GM18505 (cell line): Measurements from ENCODE around the gene MRPL49.

Source experiments
- ATAC-seq: cut with Tn5 transposase; IDR thresholded peaks from one replicate; pipeline ENCODE4 v1.9.1; 2021; ENCODE audit not compliant: unreplicated experiment
- POLR2A ChIP-seq: IDR thresholded peaks from 4 replicates; pipeline ENCODE4 v1.6.1; 2011; ENCODE audit warnings: borderline replicate concordance; ENCODE audit not compliant: insufficient read depth, insufficient read length; ENCODE audit errors: extremely low read depth

The MRPL49 gene

DNA sequence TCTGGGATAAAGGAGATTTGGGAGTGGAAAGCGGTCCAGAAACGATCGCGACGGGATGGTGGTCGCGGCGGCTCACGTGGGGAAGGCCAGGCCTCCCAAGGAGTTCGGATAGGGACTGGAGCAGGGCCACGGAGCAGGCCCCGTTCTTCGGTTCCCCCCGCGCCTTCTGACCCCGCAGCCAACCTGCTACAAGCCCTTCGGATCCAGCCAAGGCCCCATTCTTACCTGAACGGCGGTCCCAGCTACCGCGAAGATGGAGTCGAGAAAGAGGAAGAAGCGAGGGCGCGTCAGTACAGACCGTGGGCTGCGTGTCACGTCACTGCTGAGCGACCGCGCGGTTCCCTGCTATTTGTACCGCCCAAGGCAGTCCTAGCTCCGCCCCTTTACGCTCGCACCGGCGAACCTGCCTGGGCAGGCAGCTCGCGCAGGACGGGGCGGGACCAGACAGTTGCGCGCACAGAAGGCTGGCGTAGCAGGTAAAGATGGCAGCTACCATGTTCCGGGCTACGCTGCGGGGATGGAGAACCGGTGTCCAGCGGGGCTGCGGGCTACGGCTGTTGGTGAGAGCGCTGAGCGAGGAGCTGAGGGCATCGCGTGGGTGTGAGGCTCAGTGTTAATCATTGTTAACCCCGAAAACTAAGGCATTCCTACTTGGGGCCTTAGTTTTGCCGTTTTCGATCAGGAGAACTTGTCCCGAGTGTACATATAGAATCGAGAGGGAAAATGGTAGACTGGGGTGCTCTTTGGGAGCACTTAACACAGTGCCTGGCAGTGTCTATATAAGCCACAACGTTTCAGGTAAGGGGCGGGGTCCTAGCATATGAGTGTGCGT is at the start of gene MRPL49, which contains the start of gene FAU:
TSS of gene MRPL49 (plus strand) at position 457 of the 832 bp plus-strand sequence. CDS start at position 483, 26 bp downstream.
TSS of gene FAU (minus strand) at position 270 of the 832 bp plus-strand sequence. CDS start 321 bp downstream, outside the sequence.
- ATAC-seq, result peak; percentile 60

DNA sequence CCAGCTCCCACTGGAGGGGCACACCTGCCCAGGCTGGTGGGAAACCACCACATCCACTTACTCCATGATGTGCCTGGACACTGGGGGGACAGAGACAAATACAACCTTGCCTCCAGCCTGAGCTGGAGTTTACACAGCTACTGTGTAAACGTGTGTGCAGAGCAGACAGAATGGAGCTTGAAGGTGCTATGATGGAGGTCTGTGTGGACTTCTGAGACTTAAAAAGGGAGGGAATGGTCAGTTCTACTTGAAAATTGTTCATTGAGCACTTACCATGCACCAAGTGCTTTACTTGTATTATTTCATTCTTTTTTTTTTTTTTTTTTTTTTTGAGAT is 49.5 kb upstream of the MRPL49 start:
- no peak for ATAC-seq

More for the DNA sequence above, at the start of gene MRPL49, which contains the start of gene FAU:
- peak; percentile 92 for TF ChIP-seq POLR2A

DNA sequence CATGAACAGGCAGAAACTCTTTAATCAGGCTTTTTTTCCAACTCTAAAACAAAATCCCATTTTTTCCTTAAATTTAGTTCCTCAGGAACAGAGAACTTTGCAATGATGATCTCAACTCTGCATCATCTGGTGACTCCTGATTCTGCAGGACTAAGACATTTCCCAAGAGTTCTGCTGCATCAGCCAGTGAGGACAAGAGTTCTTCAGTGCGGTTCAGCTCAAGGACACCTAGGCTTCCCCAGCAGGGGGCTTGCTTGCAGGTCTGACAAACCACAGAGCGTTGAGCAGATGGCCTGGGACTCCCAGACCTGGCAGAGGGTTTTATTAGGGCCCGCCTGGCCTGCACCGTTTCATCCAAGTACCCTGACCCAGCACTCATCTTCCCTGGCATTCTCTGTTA is 44.7 kb upstream of the MRPL49 start:
- ATAC-seq, result no peak
- TF ChIP-seq POLR2A, result no peak

More for the DNA sequence above, 49.5 kb upstream of the MRPL49 start:
- TF ChIP-seq POLR2A, result no peak

DNA sequence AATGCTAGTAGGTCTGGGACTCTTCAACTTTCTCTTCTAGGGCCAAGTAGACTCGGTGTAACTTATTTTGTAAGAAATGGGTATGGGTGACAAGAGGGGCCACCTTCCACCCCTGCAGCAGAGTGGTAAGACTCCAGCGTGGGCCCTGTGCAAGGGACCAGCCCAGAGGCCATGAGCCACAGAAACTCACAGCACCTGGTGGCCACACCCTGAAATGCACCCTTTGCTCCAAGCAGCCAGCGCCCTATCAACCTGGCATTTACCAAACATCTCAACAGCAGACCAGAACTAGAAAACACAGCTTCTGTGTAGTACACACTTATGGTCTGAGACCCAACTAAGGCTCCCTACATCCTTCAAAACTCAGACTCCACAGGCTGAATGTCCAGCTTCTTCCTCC is 44.0 kb upstream of the MRPL49 start:
- ATAC-seq, result no peak
- peak; percentile 24 for TF ChIP-seq POLR2A

DNA sequence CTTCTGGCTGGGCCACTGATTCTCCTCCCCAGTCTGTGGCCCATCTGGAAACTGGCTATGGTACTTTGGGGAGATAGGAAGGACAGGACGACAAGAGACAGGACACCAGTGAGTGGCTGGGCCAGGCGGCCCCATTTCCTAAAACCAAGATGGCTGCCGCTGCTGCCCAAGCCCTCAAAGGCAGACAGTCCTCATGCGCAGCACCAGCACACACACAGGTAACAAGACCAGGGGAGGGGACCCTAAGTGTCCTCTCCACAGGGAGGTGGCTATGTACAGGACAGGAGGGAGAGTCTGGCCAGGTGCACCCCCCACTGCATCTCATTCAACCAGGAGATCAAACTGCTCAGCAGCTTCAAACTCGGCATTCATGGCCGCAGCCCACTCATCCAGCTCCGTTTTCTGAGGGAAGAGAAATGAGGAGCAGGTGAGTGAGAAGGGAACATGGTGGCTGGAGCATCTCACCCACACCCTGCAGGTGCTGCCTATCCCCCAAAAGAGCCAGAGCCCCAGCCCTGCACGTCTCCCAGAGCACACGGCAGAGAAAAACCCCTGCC is 43.3 kb upstream of the MRPL49 start:
- ATAC-seq, result no peak
- TF ChIP-seq POLR2A, result no peak

DNA sequence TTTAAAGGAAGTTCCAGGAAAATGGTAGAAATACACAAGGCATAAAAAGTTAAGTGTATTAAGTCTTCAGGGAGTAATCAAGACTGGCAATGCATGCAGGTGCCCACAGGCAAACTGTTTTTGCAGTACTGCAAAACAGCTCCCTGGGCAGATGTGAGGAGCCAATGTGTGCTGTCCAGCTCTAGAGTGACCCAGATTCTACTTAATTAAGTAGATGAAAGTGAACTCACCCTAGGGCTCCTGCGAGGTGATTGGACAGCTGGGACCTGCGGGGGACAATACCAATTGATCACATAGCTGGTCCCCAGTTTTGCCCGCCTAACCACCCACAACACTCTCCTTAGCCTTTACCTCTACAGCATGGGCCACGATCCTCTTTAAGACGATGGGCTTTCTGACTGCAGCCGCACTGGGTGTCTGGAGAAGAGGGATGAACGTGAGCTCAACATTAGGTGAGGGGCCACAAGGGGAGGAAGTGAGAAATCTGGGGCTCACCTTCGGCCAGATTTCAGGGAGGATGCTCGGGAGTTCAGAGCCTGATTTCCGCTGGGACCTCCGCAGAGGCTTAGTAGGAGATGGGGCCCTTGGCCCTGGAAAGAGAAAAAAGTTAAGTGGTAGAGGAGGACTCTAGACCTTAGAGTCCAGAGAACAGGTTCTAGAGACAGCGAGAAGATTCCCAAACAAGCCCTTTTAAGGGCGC is 38.8 kb upstream of the MRPL49 start:
- no peak for ATAC-seq
- TF ChIP-seq POLR2A, result no peak

DNA sequence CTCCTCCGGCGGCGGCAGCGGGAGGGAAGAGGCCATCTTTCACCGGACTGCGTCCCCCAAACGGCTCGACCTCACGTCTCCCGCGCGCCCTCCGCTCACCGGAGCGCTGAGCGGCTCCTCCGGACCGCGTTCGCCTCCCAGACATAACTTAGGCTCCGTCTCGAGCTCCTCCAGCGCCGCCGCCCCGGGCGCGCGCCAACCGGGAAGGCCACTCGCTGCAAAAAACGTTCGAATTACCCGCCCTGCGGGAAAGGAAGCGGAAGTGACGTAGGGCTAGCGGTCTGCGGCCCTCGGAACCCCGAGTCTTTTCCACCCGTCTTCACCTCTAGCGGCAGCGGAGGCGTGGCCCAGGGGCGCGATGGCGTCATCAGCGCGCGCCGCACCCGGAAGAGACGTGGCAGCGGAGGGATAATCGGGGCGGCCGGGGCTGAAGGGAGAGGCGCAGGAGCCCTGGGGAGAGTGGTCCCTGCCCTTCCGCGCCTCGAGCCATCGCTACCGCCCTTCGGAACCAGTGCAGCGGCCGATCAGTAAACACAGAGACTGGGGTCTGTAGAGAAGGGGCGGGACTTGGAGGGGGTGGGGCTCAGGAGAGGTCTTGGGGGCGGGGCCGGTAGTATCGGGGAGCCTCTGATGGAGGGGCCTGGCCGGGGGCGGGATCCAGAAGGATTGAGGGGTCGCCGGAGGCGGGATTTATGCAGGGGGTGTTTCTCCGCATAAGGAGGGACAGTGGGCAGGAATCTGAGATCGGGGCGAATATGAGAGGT is 38.1 kb upstream of the MRPL49 start, which contains the start of the genes CDCA5 and ZFPL1:
TSS of gene CDCA5 (minus strand) at position 207 of the 764 bp plus-strand sequence. CDS start at position 145, 62 bp downstream.
TSS of gene ZFPL1 (plus strand) at position 389 of the 764 bp plus-strand sequence. CDS start 477 bp downstream, outside the sequence.
- peak; percentile 84 for ATAC-seq
- TF ChIP-seq POLR2A, result peak; percentile 86

DNA sequence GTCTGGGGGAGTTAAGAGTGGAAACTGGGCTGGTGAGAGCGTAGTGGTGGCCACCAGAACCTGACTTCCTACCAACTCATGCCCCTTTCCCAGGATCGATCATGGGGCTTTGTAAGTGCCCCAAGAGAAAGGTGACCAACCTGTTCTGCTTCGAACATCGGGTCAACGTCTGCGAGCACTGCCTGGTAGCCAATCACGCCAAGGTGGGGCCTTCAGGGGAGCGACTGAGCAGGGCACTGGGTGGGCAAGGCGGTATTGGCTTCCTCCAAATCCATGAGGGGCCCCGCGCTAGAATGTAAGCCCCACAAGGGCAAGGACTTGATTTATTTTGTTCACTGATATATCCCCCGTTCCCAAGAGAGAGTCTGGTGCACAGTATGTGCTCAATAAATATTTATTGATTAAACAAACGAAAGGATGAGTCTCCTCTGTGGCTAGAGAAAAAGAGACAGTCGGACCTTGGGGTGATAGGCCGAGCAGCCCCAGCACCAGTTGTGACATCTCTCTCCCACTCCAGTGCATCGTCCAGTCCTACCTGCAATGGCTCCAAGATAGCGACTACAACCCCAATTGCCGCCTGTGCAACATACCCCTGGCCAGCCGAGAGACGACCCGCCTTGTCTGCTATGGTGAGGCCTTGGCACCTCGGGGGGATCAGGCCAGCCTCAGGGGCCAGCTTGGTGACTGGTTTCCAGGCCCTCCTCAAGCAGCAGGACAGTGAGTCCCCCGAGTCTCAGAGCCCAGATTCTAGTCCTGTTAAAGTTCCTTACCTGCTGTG is 37.3 kb upstream of the MRPL49 start:
- no peak for TF ChIP-seq POLR2A
- peak; percentile 17 for ATAC-seq

DNA sequence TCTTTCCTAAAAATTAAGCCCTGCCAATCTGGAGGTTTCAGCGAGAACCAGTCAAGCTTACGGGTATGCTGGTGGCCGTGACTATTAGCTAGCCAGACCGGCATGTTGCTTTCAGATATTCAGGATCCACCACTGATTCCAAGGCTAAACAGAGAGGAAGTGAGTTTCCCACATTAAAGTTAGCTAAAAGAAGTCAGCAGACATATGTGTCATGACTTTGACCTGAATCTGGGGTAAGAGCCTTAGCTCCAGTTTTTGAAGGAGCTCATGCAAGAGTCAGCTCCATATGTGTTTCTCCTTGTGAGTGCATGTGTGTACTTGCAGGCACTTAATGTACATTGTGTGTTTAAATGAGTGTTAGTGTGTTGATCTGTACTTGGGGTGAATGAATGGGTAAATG is 36.7 kb upstream of the MRPL49 start:
- TF ChIP-seq POLR2A, result no peak
- no peak for ATAC-seq

DNA sequence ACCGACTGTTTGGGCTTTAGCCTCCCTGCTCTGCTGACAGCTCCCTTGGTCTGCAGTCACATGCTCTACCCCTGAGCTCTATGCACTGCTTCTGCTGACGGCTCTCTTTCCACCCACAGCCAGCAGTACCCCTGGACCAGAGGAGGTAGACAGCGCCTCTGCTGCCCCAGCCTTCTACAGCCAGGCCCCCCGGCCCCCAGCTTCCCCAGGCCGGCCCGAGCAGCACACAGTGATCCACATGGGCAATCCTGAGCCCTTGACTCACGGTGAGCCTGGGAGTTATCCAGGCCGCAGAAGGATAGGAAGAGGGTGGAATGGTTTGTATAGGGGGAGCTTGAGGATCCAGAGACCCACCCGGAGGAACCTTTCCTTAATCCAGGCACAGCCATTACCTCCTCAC is 35.3 kb upstream of the MRPL49 start:
- no peak for TF ChIP-seq POLR2A
- ATAC-seq, result no peak

DNA sequence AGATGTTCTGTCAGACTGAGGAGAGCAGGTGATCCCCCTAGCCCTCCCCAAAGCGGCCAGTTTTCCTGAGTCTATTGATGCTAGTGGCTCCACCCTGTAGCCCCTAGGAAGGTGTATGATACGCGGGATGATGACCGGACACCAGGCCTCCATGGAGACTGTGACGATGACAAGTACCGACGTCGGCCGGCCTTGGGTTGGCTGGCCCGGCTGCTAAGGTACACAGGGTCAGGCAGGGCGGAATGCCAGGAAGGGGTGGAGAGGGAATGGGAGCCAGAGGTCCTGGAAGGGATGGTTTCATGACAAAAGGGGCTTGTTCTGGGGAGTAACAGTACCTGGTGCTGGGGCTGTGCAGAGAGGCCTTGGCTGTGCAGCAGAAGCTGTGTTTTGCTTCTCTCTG is 34.9 kb upstream of the MRPL49 start:
- no peak for ATAC-seq
- TF ChIP-seq POLR2A, result no peak

DNA sequence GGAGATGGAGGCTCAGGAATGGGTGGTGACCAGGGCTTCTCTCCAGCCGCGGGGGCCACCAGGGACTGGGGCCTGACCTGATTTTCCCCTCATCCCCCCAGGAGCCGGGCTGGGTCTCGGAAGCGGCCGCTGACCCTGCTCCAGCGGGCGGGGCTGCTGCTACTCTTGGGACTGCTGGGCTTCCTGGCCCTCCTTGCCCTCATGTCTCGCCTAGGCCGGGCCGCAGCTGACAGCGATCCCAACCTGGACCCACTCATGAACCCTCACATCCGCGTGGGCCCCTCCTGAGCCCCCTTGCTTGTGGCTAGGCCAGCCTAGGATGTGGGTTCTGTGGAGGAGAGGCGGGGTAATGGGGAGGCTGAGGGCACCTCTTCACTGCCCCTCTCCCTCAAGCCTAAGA is 34.3 kb upstream of the MRPL49 start:
- no peak for TF ChIP-seq POLR2A
- ATAC-seq, result no peak
